ENCODE data around the gene PRKN. TPM values are rescaled to one million over a fixed set of nuclear protein-coding genes. Genes with fewer than 3 reads are reported as not detected.
"Not testable (repeated sequence)": the region's sequence is repeated elsewhere in the genome, so short reads cannot be mapped to it uniquely, and the experiment has no call there.

Gene PRKN
- polyA plus RNA-seq, 3 donors = 8.1 to 15.1 (median 11.4) TPM

GRCh38 chr6:162581988-162582780, 145.4 kb downstream of the PRKN start:
- DNase-seq (ENCODE audit: extremely low read depth in 1 of 11, low read depth in 9 of 11, low spot score in 4 of 11) = no peak

- DNase-seq (ENCODE audit: extremely low read depth in 1 of 11, low read depth in 9 of 11, low spot score in 4 of 11) = no peak
These were observed 146.9 kb downstream of the PRKN start for GRCh38 chr6:162580619-162581018.

- DNase-seq (ENCODE audit: extremely low read depth in 1 of 11, low read depth in 9 of 11, low spot score in 4 of 11) = no peak
These were observed 151.6 kb downstream of the PRKN start for GRCh38 chr6:162576016-162576415.

- peak in 3 of 11 donors; percentile 7 to 25 (median 15) for DNase-seq (ENCODE audit: extremely low read depth in 1 of 11, low read depth in 9 of 11, low spot score in 4 of 11)
These were observed 155.3 kb downstream of the PRKN start for GRCh38 chr6:162572240-162572639.

- DNase-seq (ENCODE audit: extremely low read depth in 1 of 11, low read depth in 9 of 11, low spot score in 4 of 11) = no peak
These were observed 159.3 kb downstream of the PRKN start for GRCh38 chr6:162568266-162568665.

GRCh38 chr6:162562041-162562440, 165.5 kb downstream of the PRKN start:
- DNase-seq (ENCODE audit: extremely low read depth in 1 of 11, low read depth in 9 of 11, low spot score in 4 of 11) = no peak

- DNase-seq (ENCODE audit: extremely low read depth in 1 of 11, low read depth in 9 of 11, low spot score in 4 of 11) = peak in 1 of 11 donors; percentile 7
These were observed 166.7 kb downstream of the PRKN start for GRCh38 chr6:162560891-162561290.

GRCh38 chr6:162554531-162554930, 173.0 kb downstream of the PRKN start:
- DNase-seq (ENCODE audit: extremely low read depth in 1 of 11, low read depth in 9 of 11, low spot score in 4 of 11) = no peak

- no peak for DNase-seq (ENCODE audit: extremely low read depth in 1 of 11, low read depth in 9 of 11, low spot score in 4 of 11)
These were observed 180.7 kb downstream of the PRKN start for GRCh38 chr6:162546905-162547304.

- DNase-seq (ENCODE audit: extremely low read depth in 1 of 11, low read depth in 9 of 11, low spot score in 4 of 11) = no peak
These were observed 184.3 kb downstream of the PRKN start for GRCh38 chr6:162543221-162543620.

GRCh38 chr6:162541019-162541601, 186.5 kb downstream of the PRKN start:
- no peak for DNase-seq (ENCODE audit: extremely low read depth in 1 of 11, low read depth in 9 of 11, low spot score in 4 of 11)

GRCh38 chr6:162539321-162539720, 188.2 kb downstream of the PRKN start:
- DNase-seq (ENCODE audit: extremely low read depth in 1 of 11, low read depth in 9 of 11, low spot score in 4 of 11) = no peak

- DNase-seq (ENCODE audit: extremely low read depth in 1 of 11, low read depth in 9 of 11, low spot score in 4 of 11) = peak in 1 of 11 donors; percentile 24
These were observed 188.9 kb downstream of the PRKN start for GRCh38 chr6:162538643-162539064.

- no peak for DNase-seq (ENCODE audit: extremely low read depth in 1 of 11, low read depth in 9 of 11, low spot score in 4 of 11)
These were observed 194.6 kb downstream of the PRKN start for GRCh38 chr6:162533009-162533400.

- DNase-seq (ENCODE audit: extremely low read depth in 1 of 11, low read depth in 9 of 11, low spot score in 4 of 11) = no peak
These were observed 195.1 kb downstream of the PRKN start for GRCh38 chr6:162532283-162533008.

- not testable (repeated sequence) for DNase-seq (ENCODE audit: extremely low read depth in 1 of 11, low read depth in 9 of 11, low spot score in 4 of 11)
These were observed 196.2 kb downstream of the PRKN start for GRCh38 chr6:162531391-162531790.

GRCh38 chr6:162528538-162528937, 199.0 kb downstream of the PRKN start:
- no peak for DNase-seq (ENCODE audit: extremely low read depth in 1 of 11, low read depth in 9 of 11, low spot score in 4 of 11)

GRCh38 chr6:162526960-162527359, 200.6 kb downstream of the PRKN start:
- DNase-seq (ENCODE audit: extremely low read depth in 1 of 11, low read depth in 9 of 11, low spot score in 4 of 11) = no peak

- no peak for DNase-seq (ENCODE audit: extremely low read depth in 1 of 11, low read depth in 9 of 11, low spot score in 4 of 11)
These were observed 202.4 kb downstream of the PRKN start for GRCh38 chr6:162525181-162525580.

- no peak for DNase-seq (ENCODE audit: extremely low read depth in 1 of 11, low read depth in 9 of 11, low spot score in 4 of 11)
These were observed 214.8 kb downstream of the PRKN start for GRCh38 chr6:162512744-162513143.
